Activated CD4-positive, alpha-beta T cell treated with anti-CD3 and anti-CD28 coated beads, Interleukin-2, Interleukin-4, amounts not matched to agents 100 ng/mL and 50 ng/mL, durations not matched to agents 16 hours and 8 hours (primary cell): ENCODE data around the gene GPR179.

Source experiments
- DNase-seq: peaks from one replicate; pipeline ENCODE4 v3.0.0-alpha.2; 2020; ENCODE audit warnings: low spot score

Gene GPR179, protein sequence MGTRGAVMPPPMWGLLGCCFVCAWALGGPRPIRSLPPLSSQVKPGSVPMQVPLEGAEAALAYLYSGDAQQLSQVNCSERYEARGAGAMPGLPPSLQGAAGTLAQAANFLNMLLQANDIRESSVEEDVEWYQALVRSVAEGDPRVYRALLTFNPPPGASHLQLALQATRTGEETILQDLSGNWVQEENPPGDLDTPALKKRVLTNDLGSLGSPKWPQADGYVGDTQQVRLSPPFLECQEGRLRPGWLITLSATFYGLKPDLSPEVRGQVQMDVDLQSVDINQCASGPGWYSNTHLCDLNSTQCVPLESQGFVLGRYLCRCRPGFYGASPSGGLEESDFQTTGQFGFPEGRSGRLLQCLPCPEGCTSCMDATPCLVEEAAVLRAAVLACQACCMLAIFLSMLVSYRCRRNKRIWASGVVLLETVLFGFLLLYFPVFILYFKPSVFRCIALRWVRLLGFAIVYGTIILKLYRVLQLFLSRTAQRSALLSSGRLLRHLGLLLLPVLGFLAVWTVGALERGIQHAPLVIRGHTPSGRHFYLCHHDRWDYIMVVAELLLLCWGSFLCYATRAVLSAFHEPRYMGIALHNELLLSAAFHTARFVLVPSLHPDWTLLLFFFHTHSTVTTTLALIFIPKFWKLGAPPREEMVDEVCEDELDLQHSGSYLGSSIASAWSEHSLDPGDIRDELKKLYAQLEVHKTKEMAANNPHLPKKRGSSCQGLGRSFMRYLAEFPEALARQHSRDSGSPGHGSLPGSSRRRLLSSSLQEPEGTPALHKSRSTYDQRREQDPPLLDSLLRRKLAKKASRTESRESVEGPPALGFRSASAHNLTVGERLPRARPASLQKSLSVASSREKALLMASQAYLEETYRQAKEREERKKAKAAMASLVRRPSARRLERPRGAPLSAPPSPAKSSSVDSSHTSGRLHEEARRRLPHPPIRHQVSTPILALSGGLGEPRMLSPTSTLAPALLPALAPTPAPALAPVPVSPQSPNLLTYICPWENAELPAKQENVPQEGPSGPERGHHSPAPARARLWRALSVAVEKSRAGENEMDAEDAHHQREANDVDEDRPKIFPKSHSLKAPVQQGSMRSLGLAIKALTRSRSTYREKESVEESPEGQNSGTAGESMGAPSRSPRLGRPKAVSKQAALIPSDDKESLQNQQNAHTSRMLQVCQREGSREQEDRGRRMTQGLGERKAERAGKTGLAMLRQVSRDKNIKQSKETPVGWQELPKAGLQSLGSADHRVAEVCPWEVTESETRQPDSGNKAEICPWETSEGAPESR (N-terminal part only)

DNA sequence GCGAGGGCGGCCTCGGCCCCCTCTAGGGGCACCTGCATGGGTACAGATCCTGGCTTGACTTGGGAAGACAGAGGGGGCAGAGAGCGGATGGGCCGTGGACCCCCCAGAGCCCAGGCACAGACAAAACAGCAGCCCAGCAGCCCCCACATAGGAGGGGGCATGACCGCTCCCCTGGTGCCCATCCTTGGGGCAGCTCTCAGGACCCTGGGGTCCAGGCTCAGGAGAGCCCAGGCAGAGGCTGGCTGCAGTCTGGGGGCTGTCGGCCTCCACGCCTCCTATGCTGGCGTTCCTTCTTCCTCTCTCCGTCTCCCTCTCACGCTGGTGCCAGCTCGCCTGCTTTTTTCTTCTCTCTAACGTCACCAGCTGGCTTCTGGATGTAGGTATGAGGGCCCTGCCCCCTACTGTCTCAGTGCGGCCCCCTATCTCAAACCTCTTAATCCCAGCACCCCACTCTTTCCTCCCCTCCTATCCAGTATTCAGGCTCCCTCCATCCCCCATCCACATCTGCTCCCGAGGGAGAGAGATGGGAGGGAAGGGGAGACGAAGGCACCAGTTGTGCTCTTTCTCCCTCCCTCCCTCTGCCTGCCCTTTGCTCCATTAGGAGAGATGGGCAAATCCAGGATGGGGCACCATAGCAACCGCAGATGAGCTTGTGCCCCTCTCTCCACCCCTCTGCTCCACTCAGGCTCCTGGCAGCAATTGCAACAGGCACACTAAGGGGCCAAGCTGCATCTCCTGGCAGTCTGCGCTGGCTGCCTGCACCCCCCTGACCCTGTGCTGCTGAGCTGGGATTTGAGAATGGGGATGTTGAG is at the start of gene GPR179:
Gene GPR179, minus strand, starts transcription at position 349 of the 812 bp plus-strand sequence. Its CDS starts 167 bp downstream, at position 182.
- no peak for DNase-seq

DNA sequence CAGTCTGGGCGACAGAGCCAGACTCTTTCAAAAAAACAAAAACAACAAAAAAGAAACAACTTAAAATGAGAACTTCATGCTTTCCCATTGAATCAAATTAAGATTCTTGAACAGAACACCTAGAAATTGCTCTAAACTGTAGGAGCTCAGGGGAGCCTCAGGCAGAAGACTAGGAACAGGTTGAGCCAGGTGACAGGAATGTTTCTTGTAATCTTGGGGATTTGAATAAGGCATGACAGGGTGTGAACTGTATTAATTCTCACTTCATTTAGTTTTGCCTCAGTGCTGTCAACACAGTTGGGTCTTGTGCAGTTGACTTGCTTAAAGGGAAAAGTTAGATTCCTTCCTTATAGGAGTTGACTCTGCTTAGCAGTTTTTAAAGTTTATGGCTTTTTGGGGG is 35.7 kb upstream of the GPR179 start:
- no peak for DNase-seq

DNA sequence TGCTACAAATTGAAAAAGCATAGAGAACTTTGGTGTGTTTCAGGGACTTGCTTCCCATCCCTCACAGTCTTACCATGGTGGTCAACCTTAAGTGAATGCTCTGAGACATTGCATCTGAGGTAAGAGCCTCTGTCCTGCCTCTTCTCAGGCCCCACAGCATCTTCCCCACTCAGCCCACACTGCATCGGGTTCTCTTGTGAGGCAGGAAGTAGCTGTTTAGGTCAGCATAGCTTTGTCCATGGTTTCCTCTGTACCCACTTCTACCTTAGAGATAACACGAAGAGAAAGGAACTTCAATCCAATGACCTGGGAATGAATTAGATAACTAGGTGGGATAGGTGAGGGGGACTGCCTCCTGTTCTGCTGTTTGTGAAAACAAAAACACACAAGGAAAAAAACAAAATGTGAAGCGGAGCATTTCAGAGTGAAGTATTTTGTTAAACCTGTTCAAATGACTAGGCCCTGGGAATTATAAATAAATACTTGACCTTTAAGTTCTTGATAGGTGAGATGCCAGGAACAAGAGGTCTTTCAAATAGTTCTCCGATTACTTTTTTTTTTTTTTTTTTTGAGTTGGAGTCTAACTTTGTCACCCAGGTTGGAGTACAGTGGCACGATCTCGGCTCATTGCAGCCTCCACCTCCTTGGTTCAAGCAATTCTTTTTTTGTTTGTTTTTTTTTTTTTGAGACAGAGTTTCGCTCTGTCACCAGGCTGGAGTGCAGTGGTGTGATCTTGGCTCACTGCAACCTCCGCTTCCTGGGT is 25.5 kb upstream of the GPR179 start:
- DNase-seq: no peak

DNA sequence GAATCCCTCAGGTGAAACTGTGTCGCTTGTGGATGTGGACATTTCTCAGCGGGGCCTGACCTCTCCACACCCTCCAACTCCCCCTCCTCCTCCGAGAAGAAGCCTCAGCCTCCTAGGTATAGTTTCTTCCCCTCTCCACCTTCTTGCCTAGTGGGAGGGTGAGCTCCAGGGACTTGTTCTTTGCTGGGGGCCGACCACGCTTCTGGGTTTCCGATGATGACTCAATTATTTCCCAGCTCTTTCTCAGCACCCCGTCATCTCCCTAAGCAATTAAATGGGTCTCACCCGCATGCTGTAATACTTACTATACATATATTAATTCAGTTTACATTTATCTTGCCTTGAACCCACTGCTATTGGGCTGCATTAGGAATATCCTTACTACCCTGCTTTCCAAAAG is 21.0 kb upstream of the GPR179 start:
- DNase-seq: no peak

DNA sequence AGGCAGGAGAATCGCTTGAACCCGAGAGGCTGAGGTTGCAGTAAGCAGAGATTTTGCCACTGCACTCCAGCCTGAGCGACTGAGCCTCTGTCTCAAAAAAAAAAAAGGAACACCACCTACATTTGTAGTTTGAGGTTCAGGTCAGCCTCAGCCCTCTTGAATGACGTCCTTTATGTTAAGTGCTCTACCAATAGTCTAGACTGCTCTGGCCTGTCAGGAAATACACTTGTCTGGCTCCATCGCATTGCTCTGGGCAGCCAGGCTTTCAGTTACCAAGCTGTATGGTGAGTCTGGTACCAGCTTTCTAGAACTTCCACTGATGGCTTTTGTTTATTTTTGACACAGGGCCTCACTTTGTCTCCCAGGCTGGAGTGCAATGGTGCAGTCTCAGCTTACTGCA is 19.3 kb upstream of the GPR179 start:
- no peak for DNase-seq

DNA sequence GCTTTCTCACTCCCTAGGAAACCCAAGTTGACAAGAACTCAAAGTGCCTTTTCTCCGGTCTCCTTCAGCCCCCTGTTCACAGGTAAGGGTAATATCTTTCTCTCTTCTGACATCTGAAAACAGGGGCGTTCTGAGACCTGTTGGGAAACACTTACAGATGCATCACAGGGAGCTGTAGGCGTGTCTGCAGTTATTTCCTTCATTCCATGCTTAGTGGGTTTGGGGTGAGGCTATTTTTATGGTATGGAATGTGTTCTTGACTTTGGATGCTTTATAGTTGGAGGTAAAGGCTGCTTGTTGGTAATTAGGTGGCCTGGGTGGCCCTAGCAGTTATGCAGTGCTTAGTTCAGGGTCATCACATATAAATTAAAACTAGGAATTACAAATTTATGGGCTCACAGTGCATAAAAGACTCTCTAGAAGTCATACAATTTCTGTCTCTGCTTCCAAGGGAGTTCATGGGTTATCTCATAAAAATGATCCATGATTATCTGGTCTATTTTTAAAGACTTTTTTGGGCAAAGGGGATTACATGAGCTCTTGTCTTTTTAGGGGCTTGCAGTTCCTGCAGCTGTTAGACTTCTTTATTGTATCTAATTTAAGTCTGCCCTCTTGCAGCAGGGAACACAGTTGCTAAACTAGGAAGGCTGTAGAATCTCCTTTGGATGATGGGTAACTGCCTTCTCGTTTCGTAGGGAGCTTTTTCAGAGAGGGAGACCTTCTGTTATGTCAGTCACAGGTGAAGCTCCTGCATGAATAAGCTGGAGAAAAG is 18.1 kb upstream of the GPR179 start:
- no peak for DNase-seq

DNA sequence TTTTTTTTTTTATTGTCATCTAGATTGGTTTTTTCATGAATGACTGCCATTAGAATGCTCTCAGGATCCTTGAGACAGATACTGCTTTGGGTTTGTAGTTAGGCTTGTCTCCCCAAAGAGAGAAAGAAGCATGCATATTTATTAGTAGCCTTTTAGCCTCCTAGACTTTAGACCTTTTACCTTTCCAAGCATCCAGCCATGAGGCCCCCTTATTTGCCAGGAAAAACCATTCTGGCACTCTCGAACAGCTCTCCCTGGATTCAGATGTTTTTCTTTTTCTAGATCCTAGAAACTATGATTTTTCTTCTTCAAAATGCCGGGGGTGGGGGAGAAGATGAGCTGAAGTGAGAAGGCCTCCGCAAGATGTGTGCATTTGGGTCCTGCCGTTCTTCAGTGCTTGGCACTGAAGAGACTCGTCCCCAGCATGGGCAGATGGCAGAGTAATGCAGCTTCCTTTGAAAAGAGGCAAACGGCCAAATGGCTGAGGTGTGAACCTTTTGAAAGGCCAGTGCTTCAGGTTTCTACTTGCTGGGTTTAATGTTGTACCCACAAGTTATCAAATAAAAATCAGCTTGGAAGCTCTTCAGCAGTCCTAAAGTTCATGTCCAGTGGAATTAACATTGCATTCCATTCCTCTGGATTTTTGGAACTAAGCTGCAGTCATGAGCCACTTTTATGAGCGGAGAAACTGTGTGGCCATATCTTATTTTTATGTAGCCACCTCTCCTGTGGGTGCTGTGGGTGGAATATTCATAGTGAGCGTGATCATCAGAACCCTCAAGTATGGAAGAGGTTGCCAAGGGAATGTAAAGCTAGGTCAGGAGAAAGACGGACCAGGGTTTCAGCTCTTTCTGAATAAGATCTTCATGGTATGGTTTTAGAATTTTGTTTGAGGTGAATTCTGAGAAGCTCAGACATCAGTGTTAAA is 15.1 kb upstream of the GPR179 start:
- DNase-seq: no peak

DNA sequence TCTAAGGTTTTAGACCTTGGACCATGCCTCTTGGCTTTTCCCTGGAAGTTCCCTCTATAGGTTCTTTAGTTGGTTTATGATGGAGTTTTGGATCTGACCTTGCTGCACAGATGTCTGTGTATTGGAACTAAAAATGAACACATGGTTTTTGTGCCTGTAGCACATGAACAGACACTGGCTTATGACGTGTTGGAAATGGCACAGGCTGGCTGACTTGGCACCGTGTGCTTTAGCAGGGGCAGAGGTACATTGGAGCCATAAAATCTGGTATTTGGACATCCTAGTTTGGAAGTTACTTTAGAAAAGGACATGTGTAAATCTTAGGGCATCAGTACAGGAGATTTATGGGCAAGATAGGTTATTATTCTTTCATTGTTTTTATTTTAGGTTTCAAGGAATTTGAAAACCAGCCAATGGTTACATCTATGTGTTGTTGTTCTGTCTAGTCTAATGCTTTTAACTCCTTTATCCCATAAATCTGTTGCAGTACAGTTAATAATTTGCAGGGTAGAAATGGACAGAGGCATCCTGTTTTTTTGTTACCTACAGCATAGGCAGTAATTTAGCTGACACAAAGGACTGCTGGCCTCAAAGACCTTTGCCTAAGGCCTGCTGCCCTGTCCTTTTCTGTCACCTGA is 13.8 kb upstream of the GPR179 start:
- DNase-seq: no peak

DNA sequence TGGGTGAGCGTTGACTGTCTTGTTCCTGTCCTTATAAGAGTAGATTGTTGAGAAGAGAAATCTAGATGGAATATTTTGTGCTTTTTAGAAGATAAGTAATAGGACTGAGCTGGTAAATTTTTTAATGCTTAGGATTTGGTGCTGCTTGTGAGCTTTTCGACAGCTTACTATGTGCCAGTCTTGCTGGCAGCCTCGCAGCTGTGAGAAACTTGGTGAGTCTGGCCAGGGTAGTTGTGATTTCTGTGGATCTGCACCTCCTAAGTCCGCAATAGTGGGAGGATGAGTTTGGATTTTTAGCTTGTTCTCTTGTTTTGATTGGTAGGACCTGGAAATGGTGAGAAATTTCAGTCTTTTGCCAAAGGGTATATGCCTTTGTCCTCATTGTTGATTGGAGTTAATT is 11.5 kb upstream of the GPR179 start:
- no peak for DNase-seq

DNA sequence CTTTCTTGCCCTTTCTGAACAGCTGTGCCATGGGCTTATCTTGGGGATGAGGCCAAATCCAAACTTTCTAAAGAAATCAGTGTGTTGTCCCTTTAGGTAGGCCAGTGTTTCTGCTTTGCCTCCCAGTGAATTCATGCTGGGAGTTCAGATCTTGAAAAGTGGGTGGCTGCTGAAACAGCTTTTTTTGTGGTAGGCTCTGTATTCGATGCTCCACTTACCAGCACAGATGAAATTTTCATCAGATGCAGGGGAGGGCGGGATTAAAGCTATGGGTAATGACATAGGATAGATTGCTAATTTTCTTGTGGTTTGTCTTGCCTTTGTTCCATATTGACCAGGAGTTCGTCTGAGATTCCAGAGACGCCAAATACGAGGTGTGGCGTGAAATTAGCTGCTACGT is 10.7 kb upstream of the GPR179 start:
- DNase-seq: no peak

DNA sequence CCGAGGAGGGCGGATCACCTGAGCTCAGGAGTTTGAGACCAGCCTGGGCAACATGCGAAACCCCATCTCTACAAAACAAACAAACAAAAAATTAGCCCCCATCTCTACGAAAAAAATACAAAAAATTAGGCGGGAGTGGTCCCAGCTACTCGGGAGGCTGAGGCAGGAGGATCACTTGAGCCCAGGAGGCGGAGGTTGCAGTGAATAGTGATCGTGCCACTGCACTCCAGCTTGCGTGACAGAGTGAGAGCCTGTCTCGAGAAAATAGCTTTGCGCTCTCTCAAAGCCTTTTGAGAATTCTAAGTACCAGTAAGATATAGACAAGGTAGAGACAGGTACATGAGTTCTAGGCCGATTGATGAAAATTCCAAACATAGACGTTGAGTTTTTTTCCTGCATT is 9.9 kb upstream of the GPR179 start:
- no peak for DNase-seq

DNA sequence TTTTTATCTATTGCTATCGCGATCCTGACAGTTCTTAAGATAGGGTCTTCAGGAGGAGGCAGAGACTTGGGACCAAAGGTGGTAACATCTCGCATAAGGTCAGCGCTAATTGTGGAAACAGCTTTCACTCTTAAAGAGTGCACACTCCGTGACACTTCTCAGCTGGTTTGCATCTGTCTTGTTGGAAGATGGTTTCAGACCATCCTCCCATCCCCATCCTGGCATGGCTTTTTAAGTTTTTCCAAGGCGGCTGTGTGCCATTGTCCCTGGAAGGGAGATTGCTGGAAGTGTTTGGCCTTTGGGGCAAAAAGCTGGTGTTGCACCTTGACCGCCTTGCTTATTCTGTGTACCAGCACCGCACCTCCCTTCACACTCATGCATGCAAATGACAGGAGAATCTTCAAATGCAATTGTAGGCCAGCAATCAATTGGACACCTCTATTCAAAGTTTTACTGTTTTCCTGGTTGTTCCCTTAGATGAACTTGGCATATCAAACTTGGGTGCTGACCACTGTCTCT is 9.4 kb upstream of the GPR179 start:
- no peak for DNase-seq

DNA sequence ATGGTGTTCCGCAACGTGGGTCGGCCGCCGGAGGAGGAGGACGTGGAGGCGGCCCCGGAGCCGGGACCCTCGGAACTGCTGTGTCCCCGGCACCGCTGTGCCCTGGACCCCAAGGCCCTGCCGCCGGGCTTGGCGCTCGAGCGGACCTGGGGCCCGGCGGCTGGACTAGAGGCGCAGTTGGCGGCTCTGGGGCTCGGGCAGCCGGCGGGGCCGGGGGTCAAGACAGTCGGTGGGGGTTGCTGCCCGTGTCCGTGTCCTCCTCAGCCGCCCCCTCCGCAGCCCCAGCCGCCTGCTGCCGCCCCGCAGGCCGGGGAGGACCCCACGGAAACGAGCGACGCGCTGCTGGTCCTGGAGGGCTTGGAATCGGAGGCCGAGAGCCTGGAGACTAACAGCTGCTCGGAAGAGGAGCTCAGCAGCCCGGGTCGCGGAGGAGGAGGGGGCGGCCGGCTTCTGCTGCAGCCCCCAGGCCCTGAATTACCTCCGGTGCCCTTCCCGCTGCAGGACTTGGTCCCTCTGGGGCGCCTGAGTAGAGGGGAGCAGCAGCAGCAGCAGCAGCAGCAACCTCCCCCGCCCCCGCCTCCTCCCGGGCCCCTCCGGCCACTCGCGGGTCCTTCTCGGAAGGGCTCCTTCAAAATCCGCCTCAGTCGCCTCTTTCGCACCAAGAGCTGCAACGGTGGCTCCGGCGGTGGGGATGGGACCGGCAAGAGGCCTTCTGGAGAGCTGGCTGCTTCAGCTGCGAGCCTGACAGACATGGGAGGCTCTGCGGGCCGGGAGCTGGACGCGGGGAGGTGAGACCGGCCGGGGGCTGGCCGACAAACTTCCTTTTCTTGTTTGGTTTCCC is 8.7 kb upstream of the GPR179 start:
- DNase-seq: no peak

DNA sequence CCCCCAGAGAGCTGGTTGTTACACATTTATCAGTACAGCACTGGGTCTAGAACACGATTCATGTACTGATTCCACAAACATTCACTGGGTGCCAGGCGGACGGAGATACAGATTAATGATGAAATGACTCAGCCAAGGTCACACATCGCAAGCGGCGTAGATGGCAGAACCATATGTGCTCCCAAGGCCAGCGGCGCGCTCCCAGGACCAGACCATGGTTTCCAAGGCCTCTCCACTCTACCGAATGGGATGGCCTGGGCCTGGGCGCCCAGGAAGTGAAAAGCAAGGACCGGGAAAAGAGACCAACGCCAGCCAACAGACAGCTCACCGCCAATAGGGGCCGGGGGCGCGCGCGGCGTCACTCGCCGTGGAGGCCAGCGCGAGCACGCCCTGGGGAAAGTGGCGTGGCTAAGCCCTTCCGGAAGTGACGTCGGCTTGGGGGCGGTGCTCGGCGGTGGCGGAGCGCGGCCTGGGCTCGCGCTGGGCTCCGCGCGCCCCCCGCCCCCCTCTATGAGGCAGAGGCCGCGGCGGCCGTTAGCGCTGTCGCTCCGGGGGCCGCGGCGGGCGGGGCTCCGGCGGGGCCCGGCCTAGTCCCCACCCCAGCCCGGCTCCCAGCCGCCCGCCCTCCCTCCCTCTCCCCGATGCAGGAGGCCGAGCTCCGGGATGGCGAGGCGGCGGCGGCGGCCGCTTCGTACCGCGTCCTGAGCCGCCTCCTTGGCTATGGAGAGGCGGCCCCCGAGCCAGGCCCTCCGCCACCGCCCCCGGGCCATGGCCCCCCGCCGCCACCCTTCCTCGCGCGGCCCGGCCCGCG is 7.9 kb upstream of the GPR179 start, which contains the start of gene SOCS7:
Gene SOCS7, plus strand, starts transcription at position 433 of the 811 bp plus-strand sequence. Its CDS starts 209 bp downstream, at position 642.
- DNase-seq: peak; percentile 93

DNA sequence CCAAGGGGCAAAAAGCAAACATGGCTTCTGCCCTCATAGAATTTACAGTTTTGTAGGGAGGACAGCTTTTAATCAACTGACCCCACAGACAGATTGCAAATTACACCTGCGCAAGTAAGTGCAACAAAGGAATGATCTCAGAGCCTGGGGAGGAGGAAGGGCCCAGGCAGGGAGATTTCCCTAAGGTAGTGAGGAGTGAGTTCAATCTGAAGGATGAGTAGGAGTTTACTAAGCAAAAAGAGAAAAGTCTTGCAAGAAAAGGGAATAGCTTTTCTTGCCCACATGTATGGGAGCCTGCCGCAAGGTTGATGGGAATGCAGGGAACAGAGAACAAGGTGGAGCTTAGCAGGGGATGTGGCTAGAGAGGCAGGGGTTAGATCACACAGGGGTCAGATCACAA is 6.3 kb upstream of the GPR179 start:
- no peak for DNase-seq

DNA sequence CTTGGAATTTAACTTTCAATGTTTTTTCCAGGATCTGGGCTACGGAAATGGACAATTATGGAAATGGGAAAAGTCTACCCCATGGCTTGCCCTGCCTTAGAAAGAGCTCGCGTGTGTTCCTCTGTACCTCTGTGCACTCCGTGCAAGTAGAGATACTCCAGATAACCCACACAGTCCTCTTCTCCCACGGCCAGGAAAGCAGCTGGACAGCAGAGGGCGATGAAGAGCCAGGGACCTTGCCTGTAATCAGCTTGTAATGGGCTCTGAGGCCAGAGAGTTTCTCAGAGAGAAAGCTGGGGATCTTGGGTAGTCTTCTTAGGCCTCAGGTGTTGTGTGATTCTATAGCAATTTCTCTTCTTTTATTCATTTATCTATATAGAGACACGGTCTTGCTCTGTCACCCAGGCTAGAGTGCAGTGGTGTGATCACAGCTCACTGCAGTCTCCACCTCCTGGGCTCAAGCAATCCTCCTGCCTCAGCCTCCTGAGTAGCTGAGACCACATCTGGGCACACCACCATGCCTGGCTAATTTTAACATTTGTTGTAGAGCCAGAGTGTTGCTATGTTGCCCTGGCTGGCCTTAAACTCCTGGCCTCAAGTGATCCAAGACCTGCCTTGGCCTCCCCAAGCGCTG is 5.5 kb upstream of the GPR179 start:
- peak; percentile 85 for DNase-seq
